ENCODE results near the gene RUNX2.

- TF ChIP-seq CTCF (IDR thresholded peaks at IDR 0.05; ENCODE audit: low read depth, low read length) (no peak), POLR2A (IDR thresholded peaks at IDR 0.05; ENCODE audit: extremely low read depth, insufficient read length) (no peak), MYC (IDR thresholded peaks at IDR 0.05; ENCODE audit: low read depth, low read length) (no peak), MAX (IDR thresholded peaks at IDR 0.05; ENCODE audit: low read depth, low read length) (no peak)
Measured at GRCh38 chr6:45387236-45387635, 59.1 kb downstream of the RUNX2 start.

Data from NB4 (cell line).